Aorta (tissue), 5 donors: ENCODE data around the gene PTCD1. TPM values are rescaled to one million over a fixed set of nuclear protein-coding genes. Genes with fewer than 3 reads are reported as not detected.

ENCODE experiments used
- ATAC-seq: fragments of 200-7000 bp; cut with Tn5 transposase; one replicate; pipeline ENCODE4 v1.9.1; 2022; ENCODE audit warnings: moderate library complexity; ENCODE audit not compliant: low FRiP score
- DNase-seq, 2 donors: peaks; one replicate each; pipeline ENCODE4 v3.0.0-alpha.2; 2020
- H3K27ac ChIP-seq, 2 donors: one replicate each; pipeline ENCODE4 v1.5.1; 2013; ENCODE audit warnings: low read length in 2 of 2, mild to moderate bottlenecking in 2 of 2, moderate library complexity in 2 of 2, control low read depth in 1 of 2, inconsistent platforms in 1 of 2, low read depth in 1 of 2
- H3K27me3 ChIP-seq, 2 donors: one replicate each; pipeline ENCODE4 v1.6.1; 2013; ENCODE audit warnings: control low read depth in 1 of 2, low read length in 1 of 2, mild to moderate bottlenecking in 1 of 2, moderate library complexity in 1 of 2; ENCODE audit not compliant: insufficient read depth in 2 of 2, control insufficient read depth in 1 of 2
- H3K36me3 ChIP-seq, 2 donors: one replicate each; pipeline ENCODE4 v1.6.1; 2013; ENCODE audit warnings: control low read depth in 1 of 2, low read length in 1 of 2, mild to moderate bottlenecking in 1 of 2; ENCODE audit not compliant: insufficient read depth in 2 of 2, control insufficient read depth in 1 of 2
- H3K4me1 ChIP-seq, 2 donors: one replicate each; pipeline ENCODE4 v1.6.1; 2013; ENCODE audit warnings: low read length in 2 of 2, control low read depth in 1 of 2, mild to moderate bottlenecking in 1 of 2, moderate library complexity in 1 of 2; ENCODE audit not compliant: insufficient read depth in 2 of 2, control insufficient read depth in 1 of 2
- H3K4me3 ChIP-seq, 2 donors: one replicate each; pipeline ENCODE4 v1.5.1; 2013; ENCODE audit warnings: low read length in 2 of 2, control low read depth in 1 of 2, mild to moderate bottlenecking in 1 of 2
- H3K9me3 ChIP-seq: one replicate; pipeline ENCODE4 v1.6.1; 2013; ENCODE audit warnings: mild to moderate bottlenecking, low read length; ENCODE audit not compliant: control insufficient read depth
- WGBS, 2 donors: extraction: QIAGEN DNeasy Blood & Tissue Kit; methylation state at CpG; one replicate each; pipeline ENCODE4 v1.1.7; 2013; 5-methylcytosine and 5-hydroxymethylcytosine counted together
- intact Hi-C, 2 donors: fragments of 100-400 bp; cut with DNase I; formaldehyde crosslinking; loops; one replicate each; pipeline versions ENCODE4 v1.14.2 to v1.15.0; 2022
- polyA plus RNA-seq, 2 donors: library from polyadenylated mRNA; stranded (reverse); fragments of 200-250 nt; gene quantifications; one replicate each; pipeline ENCODE4 v1.2.3, GENCODE V29; 2013
- total RNA-seq, 2 donors: library from RNA; stranded (reverse); fragmentation: NEBNext Ultra II Directional; extraction: Animal tissue kit (Norgen Biotek cat#: 25700); gene quantifications; one replicate each; pipeline ENCODE4 v1.2.1, GENCODE V29; 2021
- donor health status: healthy with polysubstance abuse.
- donor health status: Bipolar disorder and iron deficiency.
- donor health status: DM: no; HTN: no; CAD: no.
- donor health status: DM: no; HTN: no; CAD: no.
- donor health status: DM: yes; HTN: yes; CAD: no.

PTCD1 gene
- total and polyA plus RNA-seq, 4 donors: 0.63 to 6.0 (median 5.5) TPM

- WGBS, 2 donors: 43 to 45% methylated on average over 23 of the region's 23 CpGs
- no peak for ATAC-seq
- no peaks in the 10 kb centered on the region for H3K36me3 ChIP-seq
- DNase-seq: no peak
- no peak overlapping the region for H3K4me3 ChIP-seq
- H3K4me1 ChIP-seq: no peaks in the 10 kb centered on the region
- no peaks in the 10 kb centered on the region for H3K9me3 ChIP-seq
- no peak overlapping the region for H3K27ac ChIP-seq
- intact Hi-C loops: no loop called here
- H3K27me3 ChIP-seq: no peaks in the 10 kb centered on the region
These were observed 30.9 kb upstream of the PTCD1 start for GRCh38 chr7:99469381-99470065.

GRCh38 chr7:99468336-99468918 is 29.8 kb upstream of the PTCD1 start:
- ATAC-seq (no peak), DNase-seq (peak in 1 of 2 donors; percentile 43)
- no peak overlapping the region for H3K4me3 ChIP-seq
- no peaks in the 10 kb centered on the region for H3K27me3 ChIP-seq
- 85 to 86% methylated on average over 29 of the region's 29 CpGs for WGBS, 2 donors
- intact Hi-C loops: no loop called here
- no peaks in the 10 kb centered on the region for H3K4me1 ChIP-seq
- no peaks in the 10 kb centered on the region for H3K9me3 ChIP-seq
- H3K27ac ChIP-seq: no peak overlapping the region
- no peaks in the 10 kb centered on the region for H3K36me3 ChIP-seq

GRCh38 chr7:99465421-99465768 is 26.8 kb upstream of the PTCD1 start:
- no peaks in the 10 kb centered on the region for H3K36me3 ChIP-seq
- no peaks in the 10 kb centered on the region for H3K9me3 ChIP-seq
- ATAC-seq: no peak
- intact Hi-C loops: no loop called here
- no peak for DNase-seq
- H3K27me3 ChIP-seq: no peaks in the 10 kb centered on the region
- H3K27ac ChIP-seq: peak overlapping the region in 1 of 2 donors; percentile 18
- peak overlapping the region; percentile 30 to 63 for H3K4me3 ChIP-seq
- no peaks in the 10 kb centered on the region for H3K4me1 ChIP-seq
- 8% methylated on average over 9 of the region's 9 CpGs for WGBS, 2 donors

- H3K4me3 ChIP-seq: no peak overlapping the region
- WGBS, 2 donors: 90 to 95% methylated on average over 2 of the region's 2 CpGs
- no peaks in the 10 kb centered on the region for H3K27me3 ChIP-seq
- no peaks in the 10 kb centered on the region for H3K4me1 ChIP-seq
- ATAC-seq (no peak), DNase-seq (no peak)
- peaks cover 0 to 5% of the 10 kb centered on the region in 2 donors for H3K36me3 ChIP-seq
- no peaks in the 10 kb centered on the region for H3K9me3 ChIP-seq
- H3K27ac ChIP-seq: no peak overlapping the region
- intact Hi-C loops: no loop called here
These were observed 22.6 kb upstream of the PTCD1 start for GRCh38 chr7:99461221-99461620.

GRCh38 chr7:99460651-99461050 is 22.1 kb upstream of the PTCD1 start:
- Histone ChIP-seq H3K4me1 (no peaks in the 10 kb centered on the region), H3K9me3 (no peaks in the 10 kb centered on the region), H3K36me3 (peaks cover 0 to 5% of the 10 kb centered on the region in 2 donors), H3K4me3 (no peak overlapping the region), H3K27me3 (no peaks in the 10 kb centered on the region), H3K27ac (no peak overlapping the region)
- 81% methylated on average over 11 of the region's 11 CpGs for WGBS, 2 donors
- DNase-seq (no peak), ATAC-seq (no peak)
- intact Hi-C loops: no loop called here

GRCh38 chr7:99459087-99459486 is 20.5 kb upstream of the PTCD1 start:
- no peak overlapping the region for H3K4me3 ChIP-seq
- H3K27ac ChIP-seq: no peak overlapping the region
- ATAC-seq (no peak), DNase-seq (no peak)
- no peaks in the 10 kb centered on the region for H3K27me3 ChIP-seq
- 90 to 91% methylated on average over 8 of the region's 8 CpGs for WGBS, 2 donors
- H3K4me1 ChIP-seq: no peaks in the 10 kb centered on the region
- H3K36me3 ChIP-seq: peaks cover 0 to 7% of the 10 kb centered on the region in 2 donors
- intact Hi-C loops: no loop called here
- no peaks in the 10 kb centered on the region for H3K9me3 ChIP-seq

- no peak overlapping the region for H3K27ac ChIP-seq
- intact Hi-C loops: no loop called here
- H3K9me3 ChIP-seq: no peaks in the 10 kb centered on the region
- no peaks in the 10 kb centered on the region for H3K4me1 ChIP-seq
- peaks cover 0 to 9% of the 10 kb centered on the region in 2 donors for H3K36me3 ChIP-seq
- 78 to 79% methylated on average over 26 of the region's 26 CpGs for WGBS, 2 donors
- no peak overlapping the region for H3K4me3 ChIP-seq
- DNase-seq: no peak
- no peaks in the 10 kb centered on the region for H3K27me3 ChIP-seq
- no peak for ATAC-seq
These were observed 19.3 kb upstream of the PTCD1 start for GRCh38 chr7:99457650-99458493.

GRCh38 chr7:99457050-99457649 is 18.6 kb upstream of the PTCD1 start:
- Histone ChIP-seq H3K9me3 (no peaks in the 10 kb centered on the region), H3K27ac (no peak overlapping the region), H3K27me3 (no peaks in the 10 kb centered on the region), H3K36me3 (peaks cover 0 to 9% of the 10 kb centered on the region in 2 donors), H3K4me3 (no peak overlapping the region), H3K4me1 (no peaks in the 10 kb centered on the region)
- no peak for ATAC-seq
- DNase-seq: no peak
- 70 to 72% methylated on average over 6 of the region's 6 CpGs for WGBS, 2 donors
- intact Hi-C loops: no loop called here
